GM18526 (cell line): ENCODE data around the gene TENT5A.

Experiments used
- POLR2A ChIP-seq: IDR thresholded peaks from 3 replicates; pipeline ENCODE4 v1.6.1; 2011; ENCODE audit not compliant: insufficient read length; ENCODE audit errors: extremely low read depth

Gene TENT5A

DNA sequence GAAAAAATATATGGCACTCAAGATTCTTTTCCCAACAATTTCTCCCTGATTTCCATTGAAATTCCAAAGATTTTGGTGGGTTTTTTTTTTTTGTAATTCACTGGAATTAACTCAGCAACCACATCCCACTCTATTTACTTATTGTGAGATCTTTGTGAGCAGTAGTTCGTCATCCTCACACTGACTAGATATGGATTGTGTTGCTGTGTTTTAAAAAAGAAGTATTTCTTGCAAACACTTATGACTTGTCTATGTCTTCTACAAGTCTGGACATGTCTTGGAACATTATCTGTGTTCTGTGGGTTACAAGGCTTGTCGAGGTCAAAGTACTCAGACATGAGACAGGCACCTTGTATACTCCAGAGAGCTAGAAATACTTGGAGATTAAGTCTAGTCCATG is 7.3 kb upstream of the TENT5A start:
- no peak for TF ChIP-seq POLR2A

DNA sequence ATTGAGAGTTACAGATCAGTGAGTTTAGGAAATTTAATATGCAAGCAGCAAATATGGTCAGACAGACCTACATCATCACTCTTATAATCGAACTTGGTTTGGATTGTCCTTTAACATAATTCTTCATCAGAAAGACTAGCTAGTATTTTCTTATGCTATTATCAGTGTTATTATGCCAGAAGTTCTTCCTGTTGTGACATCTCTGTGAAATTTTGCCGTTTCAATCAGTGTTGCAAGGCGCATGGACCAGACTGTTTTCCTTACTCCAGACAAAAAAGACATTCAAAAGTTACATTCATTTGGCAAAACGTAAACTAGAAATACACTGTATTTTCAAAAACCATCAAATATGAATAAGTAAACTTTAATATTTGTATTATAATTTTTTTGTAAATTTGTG is 5.7 kb upstream of the TENT5A start:
- no peak for TF ChIP-seq POLR2A

DNA sequence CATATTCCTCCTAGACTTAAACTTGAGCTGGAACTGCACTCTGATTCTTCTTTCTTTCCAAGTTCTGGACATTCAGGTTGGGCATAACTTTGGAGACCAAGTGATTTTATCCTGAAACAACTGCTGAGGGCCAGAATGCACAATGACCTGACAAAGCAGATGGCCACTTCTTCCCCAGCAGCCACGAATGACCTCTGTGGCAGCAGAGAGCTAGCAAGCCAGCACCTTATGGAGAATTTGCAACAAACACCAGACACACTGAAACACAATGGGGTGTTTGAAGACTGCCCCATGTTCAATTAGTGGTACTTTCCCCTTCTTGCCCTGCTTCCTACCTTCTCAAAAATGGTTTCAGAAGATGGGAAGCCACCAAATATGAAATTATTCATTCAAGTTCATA is 4.2 kb upstream of the TENT5A start:
- no peak for TF ChIP-seq POLR2A

DNA sequence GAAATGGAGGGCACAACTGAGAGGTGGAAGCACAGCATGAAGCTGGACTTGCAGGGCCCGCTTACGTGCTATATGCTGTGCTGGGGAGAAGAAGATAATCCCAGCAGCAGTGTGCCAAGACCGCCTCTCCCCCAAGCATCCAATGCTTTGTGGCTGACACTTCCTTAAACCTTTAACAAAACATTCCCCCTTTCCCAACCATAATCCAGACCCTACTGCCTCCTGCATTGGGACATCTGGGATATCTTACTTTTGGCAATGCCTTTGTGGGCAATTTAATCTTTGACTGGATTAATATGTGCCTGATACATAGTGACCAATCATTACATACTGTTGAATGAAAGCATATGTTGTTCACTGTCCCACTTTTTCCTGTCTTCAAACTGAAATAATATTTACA is 3.1 kb upstream of the TENT5A start:
- no peak for TF ChIP-seq POLR2A

DNA sequence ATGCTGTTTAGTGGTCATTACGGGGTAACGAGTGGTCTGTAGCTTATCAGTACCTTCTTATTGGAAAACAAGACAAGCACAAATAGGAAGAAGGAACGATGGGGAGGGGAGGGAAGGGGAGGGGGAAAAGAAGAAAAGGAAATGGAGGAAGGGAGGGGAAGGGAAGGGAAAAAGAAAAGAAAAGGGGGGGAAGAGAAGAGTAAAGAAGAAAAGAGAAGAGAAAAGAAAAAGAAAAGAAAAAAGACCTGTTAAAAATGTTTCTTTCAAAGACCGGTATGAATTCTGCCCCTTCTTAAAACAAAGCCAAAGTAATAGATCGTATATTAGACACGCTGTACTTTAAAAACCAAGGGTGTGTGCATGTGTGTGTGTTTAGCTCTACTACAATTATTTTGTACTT is 2.4 kb upstream of the TENT5A start:
- TF ChIP-seq POLR2A: no peak

DNA sequence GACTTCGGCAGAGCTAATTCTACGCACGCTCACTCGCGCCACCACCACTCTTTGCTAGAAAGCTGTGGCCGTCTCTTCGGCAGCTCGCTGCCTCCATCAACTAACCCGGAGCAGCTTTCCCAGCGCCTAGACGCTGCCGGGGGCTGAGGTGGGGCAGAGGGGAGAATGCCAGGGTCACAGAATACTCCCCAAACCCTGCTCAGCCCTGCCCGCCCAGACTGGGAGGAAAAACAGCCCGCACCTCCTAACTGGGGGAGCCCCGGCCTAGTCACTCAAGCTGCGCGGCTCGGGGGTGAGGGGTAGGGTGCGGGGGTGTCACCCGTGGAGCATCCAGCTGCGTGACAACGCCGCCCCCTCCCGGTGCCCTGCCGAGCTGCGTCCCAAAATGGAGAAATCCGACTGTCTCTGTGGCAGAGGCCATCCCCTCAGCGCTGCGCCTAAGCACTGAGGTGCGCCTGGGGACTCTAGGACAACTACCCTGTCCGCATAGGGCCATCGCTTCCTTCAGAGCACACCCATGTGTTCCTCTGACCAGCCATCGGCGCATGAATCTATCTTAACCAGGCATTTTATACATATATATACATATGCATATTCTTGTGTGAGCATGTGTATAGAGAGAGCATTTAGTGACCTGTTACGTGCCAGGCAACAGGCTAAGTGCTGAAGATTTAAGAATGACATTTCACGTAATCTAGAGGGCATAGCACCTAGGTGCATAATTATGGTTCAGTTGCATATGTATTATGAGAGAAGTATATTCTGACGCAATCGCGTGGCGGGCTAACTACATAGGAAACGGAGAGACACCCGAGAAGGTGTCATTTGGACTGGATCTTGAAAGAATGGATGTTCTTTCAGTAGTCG is 1.5 kb upstream of the TENT5A start:
- TF ChIP-seq POLR2A: no peak

DNA sequence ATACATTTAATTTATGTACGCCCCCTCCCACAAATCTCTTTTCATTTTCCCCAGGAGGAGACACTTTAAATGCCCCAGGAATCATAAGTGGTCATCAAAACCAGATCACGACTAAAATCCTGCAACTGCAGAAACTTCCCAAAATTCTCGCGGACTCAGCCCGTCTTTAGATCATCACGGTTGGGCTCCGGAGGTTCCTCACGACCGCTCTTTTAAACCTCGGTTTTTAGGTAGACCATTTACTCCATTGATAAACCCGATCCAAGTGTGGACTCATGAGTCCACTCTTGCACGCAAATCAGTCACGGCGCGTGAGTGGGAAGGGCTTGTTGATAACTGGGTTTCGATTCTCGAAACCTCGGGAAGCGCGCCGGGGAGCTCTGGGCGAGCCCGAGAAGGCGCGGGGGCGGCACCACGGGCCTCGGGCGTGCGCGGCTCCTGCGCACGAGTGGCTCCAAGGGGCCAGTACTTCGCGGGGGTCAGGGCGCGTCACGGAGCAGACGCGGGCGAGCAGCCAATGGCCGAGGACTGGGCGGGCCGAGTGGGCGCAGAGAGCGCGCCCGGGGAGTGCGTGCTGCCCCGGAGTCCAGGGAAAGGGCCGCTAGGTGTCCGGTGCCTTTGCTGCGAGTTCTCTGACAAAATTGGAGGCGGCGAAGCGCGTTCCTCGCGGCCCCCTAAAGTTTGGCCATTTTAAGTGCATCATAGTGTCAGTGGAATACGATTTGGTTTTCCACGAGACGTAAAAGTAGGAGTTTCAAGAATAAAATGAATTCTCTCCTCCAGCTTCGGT is 635 bp upstream of the TENT5A start:
- TF ChIP-seq POLR2A: no peak

DNA sequence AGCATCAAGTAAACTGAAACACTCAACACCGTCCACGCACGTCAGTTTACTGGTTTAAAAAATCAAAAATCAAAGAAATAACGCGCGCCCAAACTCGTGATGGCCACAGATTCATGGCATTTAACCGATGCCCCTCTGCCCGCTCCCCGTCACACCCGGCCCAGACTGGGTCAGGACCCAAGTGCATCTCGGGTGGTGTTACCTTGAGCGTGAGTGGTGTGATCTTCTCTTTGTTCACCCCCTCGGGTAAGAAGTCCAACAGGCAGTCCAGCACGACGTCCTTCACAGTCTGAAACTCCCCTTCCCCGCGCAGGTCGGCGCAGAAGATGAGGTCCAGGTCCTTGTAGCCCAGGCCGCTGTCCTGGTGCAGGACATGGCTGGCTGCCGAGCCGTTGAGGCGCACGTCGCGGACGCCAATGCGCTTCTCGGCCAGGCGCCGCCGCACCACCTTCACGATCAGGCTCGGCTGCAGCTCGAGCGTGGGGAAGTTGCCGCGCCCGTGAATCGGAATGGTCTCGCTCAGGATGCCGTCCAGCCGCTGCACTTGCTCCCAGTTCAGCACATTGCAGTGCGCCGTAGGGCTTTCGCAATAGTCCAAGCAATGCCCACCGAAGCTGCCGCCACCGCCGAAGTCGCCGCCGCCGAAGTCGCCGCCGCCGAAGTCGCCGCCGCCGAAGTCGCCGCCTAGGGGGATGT is 945 bp downstream of the TENT5A start:
- TF ChIP-seq POLR2A: no peak

DNA sequence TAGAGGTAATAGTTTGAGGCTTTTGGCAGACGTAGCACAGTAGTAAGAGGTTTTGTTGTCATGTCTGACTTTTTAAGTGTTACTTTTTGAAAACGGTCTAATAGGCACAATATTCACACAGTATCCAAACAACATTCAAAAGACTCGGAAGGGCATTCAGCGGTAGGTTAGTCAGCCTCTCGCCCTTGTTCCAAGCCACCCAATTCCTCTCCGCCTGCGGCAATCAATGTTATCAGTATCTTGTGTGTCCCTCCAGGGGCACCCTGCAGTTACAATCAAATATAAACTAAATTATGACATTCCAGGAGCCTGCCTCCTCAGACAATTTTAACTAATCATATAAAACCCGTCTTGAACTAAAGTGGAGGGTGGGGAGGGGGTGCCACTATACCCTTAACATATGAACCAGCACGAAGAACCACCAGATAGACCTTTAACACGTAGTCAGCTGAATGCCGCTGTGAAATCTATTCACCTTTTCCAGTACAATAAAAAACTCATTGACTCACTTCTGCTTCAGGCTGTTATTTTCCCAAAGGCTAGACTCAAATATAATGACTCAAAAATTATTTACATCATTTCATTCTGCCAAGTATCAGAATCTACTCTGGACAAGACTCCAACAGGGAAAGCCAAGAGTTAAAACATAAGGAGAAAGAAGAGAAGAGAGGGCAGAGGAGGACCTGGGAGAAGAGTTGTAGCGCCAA is 1.6 kb downstream of the TENT5A start:
- TF ChIP-seq POLR2A: no peak

DNA sequence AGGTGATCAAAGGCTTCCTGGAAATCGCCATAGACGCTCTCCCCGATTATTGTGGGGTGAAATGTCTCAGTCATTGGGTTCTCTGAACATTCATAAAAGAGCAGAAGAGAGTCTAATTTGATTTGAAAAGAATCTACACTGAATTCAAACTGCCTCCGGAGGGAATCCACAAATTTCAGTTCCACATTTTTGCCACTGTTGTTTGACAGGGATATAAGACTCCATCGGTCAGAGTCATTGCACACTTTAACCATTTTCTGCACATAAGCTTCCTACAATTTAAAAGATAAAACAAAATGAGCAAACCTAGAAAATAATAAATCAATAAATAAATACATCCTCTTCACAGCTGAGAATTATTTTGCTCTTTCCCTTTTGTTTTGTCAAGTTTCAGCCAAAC is 2.3 kb downstream of the TENT5A start:
- TF ChIP-seq POLR2A: no peak

DNA sequence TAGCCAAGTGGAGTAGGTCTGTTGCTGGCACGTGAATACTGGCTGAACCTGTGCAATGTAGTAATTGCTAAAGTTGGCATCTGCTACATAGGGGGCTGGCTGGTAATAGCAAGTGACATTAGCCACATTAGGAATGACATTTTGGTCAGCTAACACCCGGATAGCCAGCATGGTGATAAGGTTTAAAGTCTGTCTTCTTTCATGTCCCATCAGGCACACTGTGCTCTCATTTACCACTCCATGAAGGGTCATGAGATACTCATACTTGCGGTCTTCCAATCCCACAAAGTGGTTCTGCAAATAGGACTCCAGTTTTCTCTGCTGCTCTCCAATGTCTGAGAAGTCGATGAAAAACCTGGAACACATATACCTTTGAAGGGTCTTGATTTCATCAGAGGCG is 2.8 kb downstream of the TENT5A start:
- TF ChIP-seq POLR2A: no peak

DNA sequence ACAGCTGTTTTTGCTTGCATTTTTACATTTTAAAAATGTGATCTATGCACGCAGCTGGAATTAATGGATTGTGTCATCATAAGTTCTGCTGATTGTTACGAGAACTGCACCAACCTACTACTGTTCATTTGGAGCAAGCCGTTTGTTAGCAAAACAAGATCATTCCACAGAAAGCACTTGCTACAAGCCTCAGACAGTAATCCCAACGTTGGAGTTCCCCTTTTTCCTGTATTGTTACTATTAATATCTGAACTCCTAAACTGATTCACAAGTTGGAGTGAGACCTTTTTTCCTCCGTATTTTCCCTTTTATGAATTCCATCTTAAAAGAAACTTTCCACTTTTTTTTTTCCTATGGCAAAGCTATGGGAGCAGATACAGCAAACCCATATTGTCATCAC is 3.5 kb downstream of the TENT5A start:
- TF ChIP-seq POLR2A: no peak

DNA sequence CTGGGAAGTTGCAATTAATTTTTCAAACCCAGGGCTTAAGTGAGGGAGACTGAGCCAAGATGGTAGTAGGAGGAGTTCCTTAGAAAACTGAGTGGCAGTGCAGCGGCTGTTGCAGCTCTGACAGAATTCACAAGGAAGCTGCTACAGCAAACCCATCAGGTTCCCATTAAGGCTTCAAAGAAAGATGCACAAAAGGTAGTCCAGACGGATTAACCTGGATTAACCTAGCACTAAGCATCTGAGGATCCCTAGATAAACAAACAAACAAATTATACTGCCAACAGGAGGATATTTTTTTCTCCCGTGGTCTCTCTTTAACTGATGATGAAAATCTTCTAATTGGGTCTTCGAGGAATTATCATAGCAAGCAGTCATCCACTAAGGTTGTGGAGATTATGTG is 5.2 kb downstream of the TENT5A start:
- TF ChIP-seq POLR2A: no peak

DNA sequence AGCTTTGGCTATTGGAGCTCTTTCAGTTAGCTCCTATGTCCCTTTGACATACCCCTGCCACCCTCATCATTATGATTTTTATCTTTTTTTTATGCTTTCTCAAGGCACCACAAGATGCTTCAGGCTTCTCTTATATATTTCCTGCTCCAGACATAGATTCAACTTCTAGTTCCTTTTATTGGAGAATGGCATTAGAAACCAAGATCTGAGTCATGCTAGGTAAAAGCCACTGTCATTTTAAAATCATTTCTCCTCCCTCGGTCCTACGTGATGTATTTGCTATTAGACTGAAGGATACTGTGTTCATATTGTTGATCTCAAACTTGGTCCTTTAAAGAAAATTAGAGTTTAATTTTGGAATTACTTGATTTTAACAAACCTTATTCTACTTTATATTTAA is 8.3 kb downstream of the TENT5A start:
- TF ChIP-seq POLR2A: no peak

DNA sequence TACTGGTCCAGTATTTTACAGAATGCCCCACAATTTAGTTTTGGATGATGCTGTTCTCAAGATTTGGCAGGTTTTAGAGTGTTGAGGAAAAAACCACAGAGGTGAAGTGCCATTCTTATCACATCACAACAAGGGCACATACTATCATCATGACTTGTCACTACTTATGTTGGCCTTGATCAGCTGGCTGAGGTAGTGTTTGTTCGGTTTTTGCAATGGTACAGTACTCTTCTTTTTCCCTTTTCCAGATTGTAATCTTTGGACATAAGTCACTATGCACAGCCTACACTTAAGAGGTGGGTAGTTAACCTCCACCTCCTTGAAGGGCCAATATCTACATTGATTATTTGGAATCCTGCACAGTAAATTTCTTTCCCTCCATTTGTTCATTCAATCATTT is 8.8 kb downstream of the TENT5A start:
- TF ChIP-seq POLR2A: no peak

DNA sequence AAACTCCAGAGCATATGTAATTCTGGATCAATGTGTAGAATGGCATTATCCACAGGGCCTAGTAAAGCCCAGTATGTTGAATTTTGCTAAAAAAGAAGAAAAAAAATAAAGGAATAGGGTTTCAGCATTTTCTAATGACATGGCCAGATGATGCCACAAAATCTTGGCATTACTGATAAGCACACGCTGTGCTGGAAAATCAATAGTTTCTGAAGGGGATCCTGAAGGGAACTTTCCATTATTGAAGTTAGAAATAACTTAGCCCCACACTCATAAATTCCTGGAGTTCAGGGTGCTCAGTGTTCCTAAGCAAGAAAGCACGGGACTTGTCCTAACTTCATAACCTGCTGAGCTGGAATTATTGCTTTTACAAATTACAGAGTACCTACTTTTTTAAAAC is 10.8 kb downstream of the TENT5A start:
- TF ChIP-seq POLR2A: no peak
